GM10266 (cell line): ENCODE results near the gene NCR2.

Experiments
- DNase-seq: peaks from one replicate; pipeline ENCODE4 v3.0.0; 2012; ENCODE audit errors: extremely low spot score
- CTCF ChIP-seq: IDR thresholded peaks from 2 replicates; pipeline ENCODE4 v1.5.1; 2012; ENCODE audit warnings: mild to moderate bottlenecking, low read depth; ENCODE audit not compliant: control insufficient read depth, insufficient read depth; ENCODE audit errors: missing control alignments

NCR2 gene

GRCh38 chr6:41335296-41335695 is at the start of gene NCR2:
Gene NCR2 (plus strand): TSS chr6:41335608. CDS start chr6:41335877, 269 bp downstream.
- no peak for DNase-seq
- no peak for TF ChIP-seq CTCF

GRCh38 chr6:41286544-41287346 is 48.7 kb upstream of the NCR2 start, which contains the start of gene TREM1:
Gene TREM1 (minus strand): TSS chr6:41286682. CDS start chr6:41286655, 27 bp downstream.
- TF ChIP-seq CTCF, result no peak
- no peak for DNase-seq

GRCh38 chr6:41288030-41288753 is 47.2 kb upstream of the NCR2 start:
- DNase-seq, result peak; percentile 33

GRCh38 chr6:41288754-41289129 is 46.7 kb upstream of the NCR2 start:
- DNase-seq, result no peak
- no peak for TF ChIP-seq CTCF

More at GRCh38 chr6:41288030-41288753, 47.2 kb upstream of the NCR2 start:
- TF ChIP-seq CTCF, result no peak

GRCh38 chr6:41289815-41290214 is 45.6 kb upstream of the NCR2 start:
- no peak for DNase-seq
- TF ChIP-seq CTCF, result no peak

- DNase-seq, result no peak
- no peak for TF ChIP-seq CTCF
These were observed 43.7 kb upstream of the NCR2 start for GRCh38 chr6:41291717-41292116.
